DND-41 (cell line): ENCODE data around the gene TTC33.

Experiments
- EZH2 ChIP-seq: IDR thresholded peaks from 3 replicates; pipeline ENCODE4 v1.6.1; 2012; ENCODE audit warnings: borderline replicate concordance, low read depth, mild to moderate bottlenecking, moderate library complexity, low read length, inconsistent platforms; ENCODE audit not compliant: severe bottlenecking
- TF ChIP-seq, protein P1 (sequence below): IDR thresholded peaks from 2 replicates; pipeline ENCODE4 v1.5.1; 2012; ENCODE audit warnings: borderline replicate concordance, low read length, moderate library complexity, mild to moderate bottlenecking; ENCODE audit not compliant: poor library complexity, severe bottlenecking; ENCODE audit errors: extremely low read depth

DNA sequence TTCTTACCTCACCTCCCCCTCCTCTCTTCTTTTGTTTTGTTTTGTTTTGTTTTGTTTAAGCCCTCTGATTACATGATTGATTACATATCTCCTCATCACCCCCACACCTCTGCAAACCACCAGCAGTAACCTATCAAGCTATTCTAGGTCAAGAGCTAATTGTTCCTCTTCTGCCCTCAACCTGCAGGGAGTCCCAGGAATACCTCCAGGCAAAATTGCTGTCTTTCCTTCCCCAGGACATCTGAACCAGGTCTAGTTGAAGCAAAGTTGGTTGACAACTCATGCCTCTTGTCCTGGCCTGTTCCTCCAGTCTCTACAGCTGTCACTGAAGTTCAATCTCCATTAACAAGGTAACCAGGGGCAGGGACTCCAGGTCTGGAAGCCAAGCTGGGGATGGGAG lies 156.1 kb downstream of the TTC33 start:
- TF ChIP-seq, protein P1, sequence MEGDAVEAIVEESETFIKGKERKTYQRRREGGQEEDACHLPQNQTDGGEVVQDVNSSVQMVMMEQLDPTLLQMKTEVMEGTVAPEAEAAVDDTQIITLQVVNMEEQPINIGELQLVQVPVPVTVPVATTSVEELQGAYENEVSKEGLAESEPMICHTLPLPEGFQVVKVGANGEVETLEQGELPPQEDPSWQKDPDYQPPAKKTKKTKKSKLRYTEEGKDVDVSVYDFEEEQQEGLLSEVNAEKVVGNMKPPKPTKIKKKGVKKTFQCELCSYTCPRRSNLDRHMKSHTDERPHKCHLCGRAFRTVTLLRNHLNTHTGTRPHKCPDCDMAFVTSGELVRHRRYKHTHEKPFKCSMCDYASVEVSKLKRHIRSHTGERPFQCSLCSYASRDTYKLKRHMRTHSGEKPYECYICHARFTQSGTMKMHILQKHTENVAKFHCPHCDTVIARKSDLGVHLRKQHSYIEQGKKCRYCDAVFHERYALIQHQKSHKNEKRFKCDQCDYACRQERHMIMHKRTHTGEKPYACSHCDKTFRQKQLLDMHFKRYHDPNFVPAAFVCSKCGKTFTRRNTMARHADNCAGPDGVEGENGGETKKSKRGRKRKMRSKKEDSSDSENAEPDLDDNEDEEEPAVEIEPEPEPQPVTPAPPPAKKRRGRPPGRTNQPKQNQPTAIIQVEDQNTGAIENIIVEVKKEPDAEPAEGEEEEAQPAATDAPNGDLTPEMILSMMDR: no peak
- no peak for TF ChIP-seq EZH2
